Right forelimb (tissue), 1 donor: ENCODE data around the gene ACOXL.

Experiments
- DNase-seq: peaks from one replicate; pipeline ENCODE4 v3.0.0-alpha.2; 2018

Gene ACOXL

DNA sequence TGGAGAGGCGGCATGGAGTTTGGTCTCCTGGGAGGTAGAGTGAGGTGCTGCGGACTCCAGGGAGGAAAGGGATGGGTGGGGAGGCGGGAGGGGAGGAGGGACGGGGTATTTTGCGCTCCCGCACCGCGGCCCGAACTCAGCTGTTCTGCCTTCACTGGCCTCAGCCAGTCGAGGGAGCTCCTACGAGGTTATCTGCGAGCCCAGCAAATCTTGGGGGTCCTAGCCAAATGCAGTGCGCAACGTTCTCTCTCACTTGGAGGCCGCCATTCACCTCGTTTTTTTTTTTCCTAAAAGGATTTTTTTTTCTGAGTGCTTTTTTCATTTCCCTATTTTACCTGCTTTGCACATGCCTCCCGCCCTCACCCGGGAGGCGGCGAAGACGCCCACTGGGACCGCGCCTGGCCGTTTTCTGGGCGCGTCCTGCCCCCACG is 387.5 kb downstream of the ACOXL start:
- no peak for DNase-seq

DNA sequence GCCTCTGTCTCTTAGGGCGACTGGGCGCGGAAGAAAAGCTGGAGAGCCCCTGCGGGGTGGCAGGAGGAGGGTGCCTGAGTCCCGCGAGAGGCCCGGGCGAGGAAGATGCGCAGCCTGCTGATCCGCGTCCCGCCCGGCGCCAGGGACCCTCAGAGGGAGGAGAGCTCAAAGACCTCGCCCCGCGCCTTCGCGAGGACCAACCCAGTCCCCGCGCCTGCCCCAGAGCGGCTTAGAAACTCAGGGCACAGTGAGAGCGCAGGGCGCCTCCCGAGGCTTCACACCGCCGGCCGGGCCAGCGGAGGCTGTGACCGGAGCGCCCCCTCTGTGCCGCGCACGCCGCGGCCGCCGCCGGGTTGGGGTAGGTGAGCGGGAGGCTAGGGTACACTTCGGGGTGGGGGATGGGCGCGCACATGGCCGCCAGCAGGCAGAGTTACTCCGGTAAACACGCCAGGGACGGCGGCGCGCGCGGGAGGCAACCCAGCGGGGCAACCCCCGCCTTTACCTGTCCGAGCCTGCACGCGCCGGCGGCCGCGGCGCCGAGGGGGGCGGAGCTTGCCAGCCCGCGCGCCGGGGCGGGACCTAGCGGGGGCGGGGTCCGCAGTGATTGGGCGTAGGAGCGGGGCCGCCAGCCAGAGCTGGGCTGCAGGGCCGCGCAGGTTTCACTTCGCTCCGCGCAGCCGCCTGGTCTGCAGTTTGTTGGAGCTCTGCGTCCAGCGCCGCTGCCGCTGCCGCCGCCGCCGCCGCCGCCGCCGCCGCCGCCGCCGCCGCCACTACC is 388.1 kb downstream of the ACOXL start, which contains the start of gene BCL2L11:
TSS of gene BCL2L11 (plus strand) at position 662 of the 775 bp plus-strand sequence. CDS start 2,832 bp downstream, outside the sequence.
- peak; percentile 92 for DNase-seq

DNA sequence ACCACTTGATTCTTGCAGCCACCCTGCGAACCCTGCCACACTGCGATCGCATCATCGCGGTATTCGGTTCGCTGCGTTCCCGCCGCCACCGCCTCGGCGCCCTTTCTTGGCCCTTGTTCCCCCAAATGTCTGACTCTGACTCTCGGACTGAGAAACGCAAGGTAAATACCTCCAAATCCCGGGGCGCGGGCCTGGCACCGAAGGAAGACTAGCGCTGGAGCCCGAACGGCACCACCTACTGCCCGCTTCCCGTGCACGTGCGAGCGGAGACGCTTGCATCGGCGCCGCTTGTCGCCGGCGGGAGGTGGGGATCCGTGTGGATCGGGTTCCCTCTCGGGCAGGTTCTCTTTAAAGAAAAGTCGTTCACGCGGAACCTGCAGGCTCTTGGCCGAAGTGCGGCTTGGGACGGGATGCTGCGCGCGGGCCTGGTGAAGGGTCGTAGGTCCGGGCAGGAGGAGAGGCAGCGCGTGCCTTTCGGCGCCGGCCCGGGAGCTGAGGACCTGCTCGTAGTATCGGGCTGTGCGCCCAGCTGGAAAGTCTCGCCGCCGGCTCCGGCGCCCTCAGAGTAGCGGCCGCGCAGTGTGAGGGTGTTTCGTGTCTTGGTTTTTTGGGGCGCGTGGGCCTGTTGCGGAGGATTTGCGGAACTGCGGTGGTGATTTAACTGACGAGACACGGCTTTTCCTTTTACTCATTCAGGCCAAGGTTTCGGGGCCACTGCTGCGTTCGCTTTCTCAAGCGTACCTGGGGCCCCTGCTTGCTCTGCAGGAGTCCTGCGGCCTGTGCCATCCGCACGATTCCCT is 388.9 kb downstream of the ACOXL start:
- DNase-seq: peak; percentile 77

DNA sequence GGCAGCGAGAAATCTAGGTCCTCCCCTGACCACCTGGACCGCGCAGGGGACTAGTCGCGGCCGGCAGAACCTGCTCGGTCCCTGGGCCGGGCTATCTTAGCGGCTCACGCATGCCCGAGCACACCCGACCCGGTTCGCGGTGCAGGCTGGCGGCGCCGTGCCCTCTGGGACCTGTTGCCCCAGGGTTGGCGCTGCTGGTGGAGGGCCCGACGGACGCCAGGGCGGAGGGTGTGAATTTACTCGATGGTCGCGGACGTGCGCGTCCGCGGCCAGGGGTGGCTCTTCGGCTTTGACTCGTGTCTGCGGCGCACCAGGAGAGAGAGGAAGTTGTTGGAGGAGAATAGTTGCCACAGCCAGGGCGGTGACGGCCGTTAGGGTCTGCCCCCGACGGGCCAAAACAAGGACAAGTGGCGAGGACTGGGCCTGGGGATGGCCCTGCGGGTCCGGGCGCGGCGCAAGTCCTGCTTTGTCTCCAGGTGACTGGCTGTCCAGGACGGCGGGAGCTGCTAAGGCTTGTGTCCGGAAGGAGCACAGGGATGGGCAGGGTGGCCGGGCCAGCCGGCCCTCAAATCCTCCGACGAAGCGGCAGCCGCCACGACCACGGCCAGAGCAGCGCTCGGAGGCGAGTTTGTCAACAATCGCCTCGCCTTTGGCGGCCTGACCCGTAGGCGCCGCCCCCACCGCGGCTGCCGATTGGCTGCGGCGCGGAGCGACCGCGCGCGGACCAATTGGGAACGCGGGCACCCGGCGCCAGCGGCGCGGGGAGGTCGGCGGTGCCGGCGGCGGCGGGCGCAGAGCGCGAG is 389.7 kb downstream of the ACOXL start:
- no peak for DNase-seq

DNA sequence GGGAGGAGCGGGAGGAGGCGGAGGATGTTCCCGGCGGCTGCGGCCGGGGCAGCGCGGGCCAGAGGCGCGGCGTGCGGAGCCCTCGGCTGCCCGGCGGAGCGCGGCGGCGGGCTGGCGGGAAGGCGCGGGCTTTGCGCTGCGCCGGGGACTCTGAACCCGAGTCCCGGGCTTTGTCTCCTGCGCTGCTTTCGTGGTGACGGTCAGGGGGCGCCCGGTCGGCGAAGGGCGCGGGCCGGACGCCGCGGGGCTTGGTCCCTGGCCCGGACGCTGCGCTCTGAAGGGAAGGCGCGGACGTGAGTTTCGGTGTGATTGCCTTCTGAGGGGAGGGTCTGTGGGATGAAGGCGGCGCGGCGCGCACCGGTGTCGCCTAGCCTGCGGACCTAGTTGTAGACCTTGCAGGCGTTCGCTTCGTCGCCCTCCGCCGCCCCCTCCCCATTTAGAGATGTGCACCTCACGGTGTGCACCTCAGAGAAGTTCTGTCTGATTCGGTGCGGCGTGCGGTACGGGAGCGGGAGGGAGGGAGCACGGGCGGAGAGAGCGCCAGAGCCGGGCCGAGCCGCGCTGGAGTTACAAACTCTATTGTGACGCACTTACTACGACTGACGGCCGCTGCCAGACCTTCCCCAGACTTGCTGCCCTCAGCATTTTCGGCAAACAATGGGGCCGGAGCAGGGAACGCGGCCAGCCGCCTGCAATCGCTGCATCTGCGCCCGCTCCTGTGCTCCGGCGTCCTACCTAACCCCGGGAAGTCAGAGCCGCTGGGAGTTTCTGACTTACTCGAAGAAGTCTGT is 390.5 kb downstream of the ACOXL start:
- peak; percentile 91 for DNase-seq

DNA sequence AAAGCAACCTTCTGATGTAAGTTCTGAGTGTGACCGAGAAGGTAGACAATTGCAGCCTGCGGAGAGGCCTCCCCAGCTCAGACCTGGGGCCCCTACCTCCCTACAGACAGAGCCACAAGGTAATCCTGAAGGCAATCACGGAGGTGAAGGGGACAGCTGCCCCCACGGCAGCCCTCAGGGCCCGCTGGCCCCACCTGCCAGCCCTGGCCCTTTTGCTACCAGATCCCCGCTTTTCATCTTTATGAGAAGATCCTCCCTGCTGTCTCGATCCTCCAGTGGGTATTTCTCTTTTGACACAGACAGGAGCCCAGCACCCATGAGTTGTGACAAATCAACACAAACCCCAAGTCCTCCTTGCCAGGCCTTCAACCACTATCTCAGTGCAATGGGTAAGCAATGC is 391.4 kb downstream of the ACOXL start:
- no peak for DNase-seq

DNA sequence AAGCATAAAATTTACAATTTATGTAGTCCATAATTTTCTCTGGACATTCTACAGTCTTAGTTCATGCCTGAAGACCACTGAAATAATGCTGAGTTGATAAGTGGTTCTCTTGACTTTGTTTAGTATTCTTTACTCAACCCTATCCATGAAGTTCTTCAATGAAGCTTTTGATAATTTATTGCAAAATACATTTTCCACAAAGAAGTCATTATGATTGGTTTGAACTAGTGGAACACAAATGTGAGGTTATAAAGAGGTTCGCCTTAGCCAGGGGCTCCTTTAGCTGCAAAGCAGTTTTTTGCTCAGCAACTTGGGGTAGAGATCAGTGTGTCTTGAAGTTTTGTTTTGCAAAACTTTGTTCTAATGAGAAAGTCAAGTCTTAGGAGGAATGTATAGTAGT is 394.2 kb downstream of the ACOXL start:
- DNase-seq: no peak

DNA sequence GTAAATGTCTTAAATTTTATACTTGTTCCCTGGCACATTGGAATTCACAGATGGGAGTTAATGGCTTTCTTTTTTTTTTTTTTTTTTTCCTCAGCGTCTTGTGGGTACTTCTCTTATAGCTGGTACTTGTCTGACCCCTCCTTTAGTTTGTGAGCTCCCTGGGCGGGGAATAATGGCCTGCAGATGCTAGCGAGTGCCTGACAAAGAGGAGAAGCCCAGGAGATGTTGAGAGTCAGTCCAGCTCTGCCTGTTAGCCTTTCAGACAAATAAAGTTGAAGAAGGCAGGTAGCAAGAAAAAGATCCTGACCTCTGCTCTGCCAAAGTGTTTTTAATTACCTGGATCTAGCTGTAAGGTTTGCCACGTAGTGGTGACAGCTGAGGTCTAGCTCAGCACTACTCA is 395.0 kb downstream of the ACOXL start:
- no peak for DNase-seq

DNA sequence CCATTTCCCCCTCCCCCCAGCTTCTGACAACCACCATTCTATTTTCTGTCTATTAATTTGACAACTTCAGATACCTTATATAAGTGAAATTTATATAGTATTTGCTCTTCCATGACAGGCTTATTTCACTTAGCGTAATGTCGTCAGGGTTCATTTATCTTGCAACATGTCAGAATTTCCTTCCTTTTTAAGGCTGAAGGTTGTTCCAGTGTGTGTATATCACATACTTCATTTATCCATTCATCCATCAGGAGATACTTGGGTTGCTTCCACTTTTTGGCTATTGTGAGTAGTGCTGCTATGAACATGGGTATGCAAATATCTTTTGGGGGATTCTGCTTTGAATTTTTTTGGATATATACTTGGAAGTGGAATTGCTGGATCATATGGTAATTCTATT is 395.7 kb downstream of the ACOXL start:
- DNase-seq: no peak

DNA sequence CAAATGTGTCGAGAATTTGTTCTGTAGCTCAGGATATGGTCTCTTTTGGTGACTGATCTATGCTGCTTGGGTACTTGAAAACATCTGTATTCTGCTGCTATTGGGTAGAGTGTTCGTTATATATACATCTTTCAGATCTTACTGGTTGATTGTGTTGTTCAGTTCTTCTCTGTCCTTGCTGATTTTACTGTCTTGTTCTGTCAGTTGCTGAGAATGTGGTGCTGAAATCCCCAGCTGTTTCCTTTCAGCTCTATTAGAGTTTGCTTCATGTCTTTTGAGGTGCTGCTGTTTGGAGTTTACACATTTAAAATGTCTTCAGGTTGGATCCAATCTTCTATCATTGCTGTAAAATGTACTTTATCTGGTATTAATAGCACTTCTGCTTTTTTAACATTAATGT is 401.2 kb downstream of the ACOXL start:
- DNase-seq: no peak

DNA sequence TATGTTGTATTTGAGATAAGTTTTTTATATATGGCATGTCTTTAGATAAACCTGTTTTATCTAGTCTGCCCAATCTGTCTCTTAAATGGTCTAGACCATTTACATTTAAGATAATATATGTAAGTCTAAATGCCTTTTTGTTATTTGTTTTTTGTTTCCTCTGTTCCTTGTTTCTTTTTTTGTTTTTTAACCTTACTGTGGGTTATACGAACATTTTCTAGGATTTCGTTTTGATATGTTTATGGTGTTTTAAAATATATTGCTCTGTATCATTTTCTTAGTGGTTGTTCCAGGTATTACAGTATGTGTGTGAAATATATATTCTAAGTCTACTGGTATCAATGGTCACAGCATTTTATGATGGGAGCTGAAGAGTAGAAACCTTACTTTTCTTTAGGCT is 401.7 kb downstream of the ACOXL start:
- DNase-seq: no peak

DNA sequence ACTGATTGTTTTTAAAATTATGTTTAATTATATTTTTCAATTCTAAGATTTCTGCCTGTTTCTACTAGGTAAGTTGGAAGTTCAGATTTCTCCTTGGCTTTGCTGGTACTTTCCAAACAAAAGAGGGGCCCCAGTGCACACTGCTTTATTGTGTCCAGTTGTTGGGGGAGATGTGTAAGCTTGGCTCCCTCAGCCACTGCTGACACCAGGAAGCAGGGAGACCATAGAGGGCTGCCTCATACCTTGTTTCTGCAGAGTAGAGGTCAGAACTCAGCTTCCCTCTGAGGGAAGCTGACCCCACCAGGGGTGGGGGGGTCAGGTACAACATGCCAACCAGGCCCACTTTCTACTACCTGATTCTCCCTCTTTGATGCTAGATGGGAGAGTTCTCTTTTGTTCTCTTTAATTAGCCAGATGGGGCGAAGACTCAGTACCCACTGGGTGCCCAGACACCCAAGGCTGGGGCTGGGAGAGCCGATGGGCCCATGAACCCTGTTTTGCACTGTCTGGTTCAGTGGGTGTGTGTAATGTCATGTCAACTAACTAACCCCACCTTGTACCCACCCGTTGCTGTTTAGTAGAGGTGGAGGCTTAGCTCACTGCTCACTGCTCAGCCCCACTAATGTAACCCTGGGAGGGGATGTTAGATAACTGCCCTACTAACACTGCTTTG is 403.0 kb downstream of the ACOXL start:
- no peak for DNase-seq

DNA sequence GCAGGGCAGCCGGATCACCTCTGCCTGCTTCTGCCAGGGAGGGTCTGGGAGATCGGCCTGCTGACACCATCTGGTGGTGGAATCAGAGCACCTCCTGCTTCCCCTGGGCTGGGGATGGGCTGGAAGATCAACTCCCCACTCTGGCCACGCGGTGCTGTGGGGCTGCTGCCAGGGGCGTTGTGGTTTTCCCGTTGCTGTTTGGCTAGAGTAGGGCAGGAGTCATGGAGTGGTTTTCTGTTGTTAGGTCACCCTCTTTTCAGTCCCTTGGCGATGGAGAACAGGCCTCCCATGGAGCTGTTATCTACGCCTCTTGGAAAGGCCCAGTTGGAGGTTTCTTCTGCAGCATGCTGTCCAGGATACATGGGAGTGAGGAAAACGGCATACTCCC is 403.5 kb downstream of the ACOXL start:
- no peak for DNase-seq

DNA sequence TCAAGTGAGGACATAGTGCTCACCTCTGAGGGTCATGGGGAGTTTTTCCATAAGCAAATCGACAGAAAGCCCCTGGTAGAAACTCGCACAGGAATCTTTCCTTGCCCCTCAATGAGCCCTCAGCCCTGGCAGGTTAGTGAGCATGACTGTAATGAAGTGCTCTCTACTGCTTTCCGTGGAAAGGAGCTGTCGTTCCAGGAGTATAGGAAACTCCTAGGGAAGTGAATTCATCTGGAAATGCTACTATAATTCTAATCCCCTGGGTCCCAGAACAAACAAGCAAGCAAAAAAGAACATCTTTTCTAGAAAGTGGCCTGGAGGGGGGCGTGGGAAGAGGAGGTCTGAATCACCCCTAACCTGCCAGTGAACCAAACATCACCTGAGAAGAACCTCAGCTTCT is 406.5 kb downstream of the ACOXL start:
- no peak for DNase-seq

DNA sequence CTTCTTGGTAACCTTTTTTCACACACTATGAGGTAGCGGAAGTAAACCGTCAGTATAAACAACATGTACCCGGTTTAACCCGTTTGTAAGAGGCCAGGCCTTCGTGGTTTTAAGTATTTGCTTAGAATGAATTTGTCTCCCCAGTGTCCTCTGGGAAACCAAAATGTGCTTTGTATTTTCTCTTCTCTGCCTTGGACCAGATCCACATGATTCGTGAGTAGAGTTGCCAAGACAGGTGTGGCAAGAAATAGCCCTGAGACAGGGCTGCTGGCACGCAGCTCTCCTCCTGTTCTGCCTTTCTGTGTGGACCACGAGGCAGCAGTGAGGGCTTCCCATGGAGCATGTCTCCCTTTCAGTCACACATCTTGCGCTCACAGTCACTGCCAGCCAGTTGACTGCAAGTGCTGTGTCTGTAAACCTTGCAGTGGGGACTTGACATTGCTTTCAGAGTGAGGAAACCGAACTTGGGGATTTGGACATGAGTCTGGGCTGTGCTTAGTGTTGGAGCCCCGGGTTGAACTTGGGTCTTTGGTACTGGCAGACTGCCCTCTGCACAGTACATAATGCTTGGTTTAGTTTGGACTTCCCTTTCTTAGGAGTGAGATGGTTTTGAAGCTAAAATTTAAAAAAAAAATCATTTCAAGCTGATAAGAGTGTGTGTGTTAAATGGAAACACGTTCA is 407.4 kb downstream of the ACOXL start:
- DNase-seq: no peak

DNA sequence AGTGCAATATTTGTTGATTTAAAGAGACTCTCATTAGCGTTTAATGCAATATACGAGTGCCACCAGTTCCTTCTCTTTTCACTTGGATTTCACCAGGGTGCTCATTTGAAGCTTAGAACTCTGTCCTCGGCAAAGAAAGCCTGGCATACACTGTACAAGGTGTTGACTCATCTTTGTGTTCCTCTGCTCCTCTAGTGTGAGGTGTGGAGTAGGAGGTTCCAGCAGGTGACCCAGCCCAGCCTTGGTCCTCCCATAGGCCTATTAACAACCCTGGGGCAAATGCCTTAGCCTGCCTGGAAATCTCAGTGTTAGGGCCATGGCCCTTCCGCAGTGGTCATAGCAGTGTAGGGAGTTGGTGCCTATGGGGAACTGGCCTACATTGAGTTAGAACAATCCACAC is 408.4 kb downstream of the ACOXL start:
- DNase-seq: no peak

DNA sequence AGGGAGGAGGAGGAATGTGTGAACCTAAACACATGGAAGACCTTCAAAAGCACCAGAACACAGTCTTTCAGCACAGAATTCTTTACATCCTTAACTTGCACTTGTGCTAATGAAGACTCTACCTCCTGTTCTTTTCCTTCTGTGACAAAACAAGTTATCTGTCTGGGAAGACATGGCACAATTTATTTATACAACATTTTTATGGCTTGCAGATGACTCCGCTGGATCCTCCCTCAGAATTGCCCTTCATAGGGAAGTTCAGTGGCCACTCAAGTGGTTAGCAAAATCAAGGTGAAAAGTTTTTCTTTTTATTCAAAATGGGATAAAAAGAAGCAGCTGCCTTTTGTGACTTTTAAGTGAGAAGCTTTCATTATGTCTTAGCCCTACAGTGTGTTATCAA is 409.7 kb downstream of the ACOXL start:
- DNase-seq: no peak

DNA sequence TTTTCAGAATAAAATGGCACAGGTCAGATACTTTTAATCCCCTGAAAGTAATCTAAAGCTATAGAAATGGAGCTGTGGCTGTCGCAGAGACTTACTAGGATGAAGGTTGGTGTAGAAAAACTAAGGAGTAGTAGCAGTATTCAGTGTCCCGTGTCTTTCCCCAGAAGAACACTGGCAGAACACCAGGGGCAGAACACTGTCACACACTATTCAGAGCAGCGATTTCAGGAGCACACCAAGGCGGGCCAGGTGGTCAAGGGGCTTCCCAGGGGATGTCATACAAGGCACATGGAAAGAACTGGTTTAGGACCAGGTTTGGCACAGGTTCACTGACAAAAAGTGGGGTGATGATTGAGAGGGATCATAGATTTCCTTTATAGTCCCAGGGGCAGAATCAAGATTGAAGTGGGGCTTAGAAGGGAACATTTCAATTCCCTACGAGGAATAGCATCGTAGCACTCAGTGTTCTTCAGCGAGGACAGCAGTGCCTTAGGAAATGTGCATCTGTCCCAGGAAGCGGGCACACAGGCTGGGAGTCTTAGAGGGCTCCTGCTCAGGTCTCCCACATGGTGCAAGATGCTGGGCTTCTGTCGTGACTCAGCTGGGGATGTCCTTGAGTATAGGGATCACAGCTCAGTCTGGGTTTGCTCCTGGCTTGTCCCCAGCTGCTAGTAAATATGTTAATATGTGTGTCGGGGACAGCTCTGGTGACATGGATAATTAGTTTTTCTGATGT is 410.9 kb downstream of the ACOXL start:
- no peak for DNase-seq

DNA sequence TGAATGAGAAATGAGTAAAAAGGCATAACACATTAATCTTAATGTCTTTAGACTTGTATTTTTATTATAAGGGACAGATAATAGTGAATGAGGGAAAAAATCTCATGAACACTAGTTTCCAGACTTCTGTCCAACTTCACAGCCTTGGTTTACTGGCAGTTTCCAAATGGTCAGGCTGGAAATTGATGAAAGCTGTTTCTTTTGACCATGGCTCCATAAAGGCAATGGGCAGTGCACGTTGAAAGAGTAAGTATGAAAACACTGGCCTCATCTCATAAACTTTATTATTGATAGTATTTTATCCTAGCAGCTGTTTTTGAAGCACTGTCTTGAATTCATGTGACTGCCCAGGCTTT is 411.4 kb downstream of the ACOXL start:
- DNase-seq: no peak

DNA sequence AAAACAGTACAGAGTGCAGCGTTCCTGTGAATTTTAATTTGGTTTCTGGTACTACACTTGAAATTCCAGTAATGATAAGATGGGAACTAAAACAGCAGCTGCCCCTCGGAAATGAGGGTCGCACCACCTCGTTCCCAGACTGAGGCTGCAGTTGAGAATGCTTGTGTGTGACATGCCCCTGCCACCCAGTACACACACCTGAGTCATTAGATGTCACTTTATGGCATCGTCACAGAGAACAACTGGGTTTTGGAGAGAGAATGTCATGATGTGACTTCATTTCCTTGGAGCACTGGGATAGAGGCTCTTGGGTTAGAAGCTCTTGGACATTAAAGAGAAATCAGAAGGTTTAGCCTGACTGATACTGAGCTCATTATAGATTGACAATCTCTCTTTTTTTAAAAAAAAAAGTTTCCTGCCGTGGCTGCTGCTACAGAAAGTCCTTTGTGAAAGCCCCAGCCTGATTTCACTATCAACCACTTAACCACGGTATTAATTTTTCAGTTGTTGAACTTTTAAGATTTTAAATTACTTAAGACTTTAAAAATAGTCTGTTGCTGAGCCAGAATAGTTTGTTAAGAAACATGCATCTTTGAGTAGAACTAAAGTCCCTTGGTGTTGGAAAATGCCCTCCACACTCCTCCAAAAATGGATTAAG is 412.9 kb downstream of the ACOXL start:
- no peak for DNase-seq
